OCI-LY3 (cell line): ENCODE measurements around the gene CPXM1.

Source experiments
- CTCF ChIP-seq: fragments of 200-600, 300-600 bp; sonication (generic); IDR thresholded peaks from 2 replicates; pipeline ENCODE4 v1.5.1; 2014; ENCODE audit warnings: antibody characterized with exemption, low read length, low read depth
- EZH2phosphoT487 ChIP-seq: fragments of 200-600 bp; shearing (Covaris generic); IDR thresholded peaks from 2 replicates; pipeline ENCODE4 v1.6.1; 2018; ENCODE audit warnings: antibody characterized with exemption, mixed run types, low read depth

- TF ChIP-seq CTCF: no peak
- TF ChIP-seq EZH2phosphoT487: no peak
These were observed 37.0 kb upstream of the CPXM1 start for GRCh38 chr20:2837221-2837960.
